Astrocyte of the spinal cord (primary cell): ENCODE data around the gene MPC1L.
A peak's percentile ranks its signal among the peaks of the same experiment; 100 is the strongest.

Source experiments
- DNase-seq: peaks from one replicate; pipeline ENCODE4 v3.0.0; 2011; ENCODE audit warnings: low read depth, low spot score
- H3K4me3 ChIP-seq: 2 replicates; pipeline ENCODE4 v1.5.1; 2011; ENCODE audit warnings: low read depth, mild to moderate bottlenecking, low read length, moderate library complexity
- in situ Hi-C: cut with HindIII; loops from 2 replicates; pipeline ENCODE4 v1.10.0; 2017; ENCODE audit warnings: low sequenced_read_pairs
- TF ChIP-seq, protein P1 (sequence below): IDR thresholded peaks from 2 replicates; pipeline ENCODE4 v1.5.1; 2012; ENCODE audit warnings: low read depth, mild to moderate bottlenecking, low read length, inconsistent platforms

Gene MPC1L

DNA sequence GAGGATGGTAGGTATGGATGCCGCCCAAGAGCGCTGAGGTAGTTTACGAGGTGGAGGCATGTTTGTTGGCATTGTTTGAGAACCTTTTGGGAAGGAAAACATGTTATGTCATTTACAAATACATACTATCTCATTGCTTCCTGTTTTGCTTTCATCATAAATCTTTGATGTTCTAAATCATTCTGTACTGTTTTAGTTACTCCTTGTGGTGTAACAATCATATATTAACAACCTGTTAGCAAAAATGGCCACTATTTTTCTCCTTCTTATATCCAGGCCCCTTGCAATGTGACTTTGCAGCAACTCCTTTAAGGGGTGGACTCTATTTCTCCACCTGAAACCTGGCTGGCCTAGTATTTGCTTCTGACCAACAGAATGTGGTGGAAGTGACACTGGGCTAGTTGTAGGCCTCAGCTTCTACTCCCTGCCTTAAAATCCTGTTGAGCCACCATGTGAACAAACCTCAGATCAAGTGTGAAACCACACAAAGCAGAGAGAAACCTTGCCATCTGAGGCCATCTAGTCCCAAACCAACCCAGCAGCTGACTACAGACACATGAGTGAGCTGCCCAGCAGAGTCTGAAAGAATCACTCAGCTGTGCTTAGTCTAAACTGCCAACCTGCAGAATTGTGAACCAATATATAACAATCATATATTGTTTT lies 40.0 kb downstream of the MPC1L start:
- H3K4me3 ChIP-seq = no peak overlapping the region
- in situ Hi-C loops = loop anchor here (25.0 kb wide), 1 partner anchor 449 kb away; no protein-coding TSS in a partner anchor
- no peak for DNase-seq
- TF ChIP-seq, protein P1, sequence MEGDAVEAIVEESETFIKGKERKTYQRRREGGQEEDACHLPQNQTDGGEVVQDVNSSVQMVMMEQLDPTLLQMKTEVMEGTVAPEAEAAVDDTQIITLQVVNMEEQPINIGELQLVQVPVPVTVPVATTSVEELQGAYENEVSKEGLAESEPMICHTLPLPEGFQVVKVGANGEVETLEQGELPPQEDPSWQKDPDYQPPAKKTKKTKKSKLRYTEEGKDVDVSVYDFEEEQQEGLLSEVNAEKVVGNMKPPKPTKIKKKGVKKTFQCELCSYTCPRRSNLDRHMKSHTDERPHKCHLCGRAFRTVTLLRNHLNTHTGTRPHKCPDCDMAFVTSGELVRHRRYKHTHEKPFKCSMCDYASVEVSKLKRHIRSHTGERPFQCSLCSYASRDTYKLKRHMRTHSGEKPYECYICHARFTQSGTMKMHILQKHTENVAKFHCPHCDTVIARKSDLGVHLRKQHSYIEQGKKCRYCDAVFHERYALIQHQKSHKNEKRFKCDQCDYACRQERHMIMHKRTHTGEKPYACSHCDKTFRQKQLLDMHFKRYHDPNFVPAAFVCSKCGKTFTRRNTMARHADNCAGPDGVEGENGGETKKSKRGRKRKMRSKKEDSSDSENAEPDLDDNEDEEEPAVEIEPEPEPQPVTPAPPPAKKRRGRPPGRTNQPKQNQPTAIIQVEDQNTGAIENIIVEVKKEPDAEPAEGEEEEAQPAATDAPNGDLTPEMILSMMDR = no peak

DNA sequence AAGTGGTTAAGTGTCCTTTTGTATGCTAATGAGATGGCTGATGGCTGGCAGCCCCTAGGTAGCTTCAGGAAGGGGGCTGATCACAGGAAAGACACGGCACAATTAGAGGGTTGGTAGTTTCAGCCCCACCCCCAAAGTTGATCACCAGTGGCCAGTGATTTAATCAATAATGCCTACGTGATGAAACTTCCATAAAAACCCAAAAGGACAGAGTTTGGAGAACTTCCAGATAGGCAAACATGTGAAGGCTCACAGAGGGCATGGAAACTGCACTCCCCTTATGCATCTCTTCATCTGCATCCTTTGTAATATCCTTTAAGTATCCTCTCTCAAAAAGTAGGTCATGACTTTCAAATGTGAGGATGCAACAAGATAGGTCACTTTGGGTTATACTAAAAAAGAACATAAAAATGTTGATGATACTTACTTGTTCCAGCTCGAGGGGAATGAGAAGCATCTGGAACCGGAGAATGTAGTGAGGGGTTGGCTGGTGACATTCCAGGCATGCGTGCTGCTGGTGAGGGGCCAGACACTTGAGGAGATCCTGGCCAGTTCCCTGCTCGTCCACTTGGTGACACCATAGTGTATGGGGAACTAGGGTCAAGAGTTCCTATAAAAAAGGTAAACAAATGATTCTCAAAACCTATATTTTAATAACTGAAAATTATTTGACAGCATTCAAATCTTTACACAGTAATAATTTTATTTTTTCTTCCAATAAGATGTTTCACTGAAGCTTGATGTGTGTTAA lies 40.8 kb downstream of the MPC1L start:
- TF ChIP-seq, protein P1 = peak; percentile 49
- in situ Hi-C loops = loop anchor here (25.0 kb wide), 1 partner anchor 448 kb away; no protein-coding TSS in a partner anchor
- peak; percentile 6 for DNase-seq
- no peak overlapping the region for H3K4me3 ChIP-seq

DNA sequence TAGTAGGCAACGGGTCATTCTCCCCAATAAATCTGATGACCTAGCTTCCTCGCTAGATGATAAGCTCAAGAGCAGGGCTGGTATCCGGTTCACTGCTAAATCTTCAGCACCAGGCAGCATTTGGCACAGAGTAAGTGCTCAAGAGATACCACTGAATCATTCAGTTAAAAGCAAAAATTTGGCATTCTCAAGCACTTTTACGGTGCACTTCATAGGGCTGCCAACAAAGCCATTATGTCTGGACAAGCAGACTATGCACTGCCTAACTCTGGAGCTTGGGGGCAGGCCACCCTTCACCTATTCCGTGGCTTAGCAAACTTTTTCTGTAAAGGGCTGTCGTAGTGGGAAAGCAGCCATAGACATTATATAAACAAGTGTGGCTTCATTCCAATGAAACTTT lies 47.9 kb downstream of the MPC1L start:
- in situ Hi-C loops = loop anchor here (25.0 kb wide), 1 partner anchor 441 kb away; no protein-coding TSS in a partner anchor

More for the DNA sequence above, 47.9 kb downstream of the MPC1L start:
- no peak overlapping the region for H3K4me3 ChIP-seq
- TF ChIP-seq, protein P1 = no peak
- DNase-seq = no peak
